GM18502 (cell line): ENCODE measurements around the gene MAPK1.
"Not testable (repeated sequence)": the region's sequence is repeated elsewhere in the genome, so short reads cannot be mapped to it uniquely, and the experiment has no call there.

Experiments used
- ATAC-seq: cut with Tn5 transposase; IDR thresholded peaks from one replicate; pipeline ENCODE4 v1.9.1; 2021; ENCODE audit warnings: mild to moderate bottlenecking; ENCODE audit not compliant: unreplicated experiment, poor library complexity

The MAPK1 gene

DNA sequence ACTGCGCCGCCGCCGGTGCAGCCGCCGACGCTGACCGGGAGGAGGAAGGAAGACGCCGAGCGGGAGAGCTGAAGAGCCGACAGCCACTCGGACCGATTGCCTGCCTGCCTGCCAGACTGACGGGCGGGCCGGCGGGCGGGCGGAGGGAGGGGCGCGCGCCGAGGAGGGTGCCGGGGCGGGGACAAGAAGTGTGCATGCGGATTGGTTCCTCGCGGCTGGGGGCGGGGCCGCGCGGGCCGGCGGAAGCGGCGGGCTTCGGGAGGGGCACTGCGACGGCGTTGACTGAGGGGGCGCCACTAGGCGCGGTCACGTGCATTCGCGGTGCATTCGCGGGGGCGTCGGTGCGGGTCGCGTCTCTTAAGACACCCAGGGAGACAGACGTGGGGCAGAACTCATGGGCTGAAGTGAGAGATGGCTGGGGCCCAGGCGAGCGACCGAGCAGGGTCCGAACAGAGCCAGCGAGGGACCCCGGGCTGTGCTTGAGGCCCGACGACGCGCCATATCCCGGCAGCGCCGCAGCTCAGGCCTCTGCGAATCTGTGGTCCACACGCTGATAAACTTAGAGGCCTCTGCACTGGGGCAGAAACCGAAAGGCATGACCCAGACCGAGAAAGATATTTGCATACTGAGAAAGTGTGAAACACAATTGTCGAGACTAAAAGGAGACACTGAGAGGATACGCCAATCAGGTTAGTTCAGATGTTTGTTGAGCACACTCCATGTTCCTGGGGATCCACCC is at the start of gene MAPK1:
Gene MAPK1, minus strand, starts transcription at position 118 of the 739 bp plus-strand sequence. CDS start 205 bp downstream, outside the sequence.
- peak; percentile 81 for ATAC-seq

DNA sequence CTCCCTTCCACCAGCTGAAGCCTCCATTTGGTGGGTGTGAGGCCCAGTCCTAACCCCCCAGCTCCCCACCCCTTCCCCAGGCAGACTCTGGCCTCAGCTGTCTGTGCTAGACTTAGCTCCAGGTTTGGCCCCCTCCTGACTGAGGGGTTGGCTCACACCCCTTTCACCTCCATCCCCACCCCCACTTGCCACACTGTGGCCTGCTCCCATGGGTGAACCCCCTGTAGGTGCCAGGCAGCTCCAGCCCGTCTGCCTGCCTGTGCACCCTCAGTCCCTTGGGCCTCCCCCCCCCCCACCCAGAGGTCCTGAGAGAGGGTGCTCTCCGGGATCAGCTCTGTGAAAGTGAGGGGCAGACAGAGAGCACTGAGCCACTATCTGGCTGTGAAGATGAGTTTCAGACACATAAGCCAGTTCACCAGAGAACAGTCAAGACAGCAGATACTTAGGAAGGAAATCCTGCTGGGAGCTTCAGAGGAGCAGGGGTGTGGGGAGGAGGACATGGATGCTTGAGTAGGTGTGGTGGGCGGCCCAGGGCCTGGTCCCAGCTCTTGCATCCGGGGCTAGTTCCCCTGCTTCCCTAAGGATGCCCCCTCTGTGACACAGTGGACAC is 49.0 kb upstream of the MAPK1 start:
- no peak for ATAC-seq

DNA sequence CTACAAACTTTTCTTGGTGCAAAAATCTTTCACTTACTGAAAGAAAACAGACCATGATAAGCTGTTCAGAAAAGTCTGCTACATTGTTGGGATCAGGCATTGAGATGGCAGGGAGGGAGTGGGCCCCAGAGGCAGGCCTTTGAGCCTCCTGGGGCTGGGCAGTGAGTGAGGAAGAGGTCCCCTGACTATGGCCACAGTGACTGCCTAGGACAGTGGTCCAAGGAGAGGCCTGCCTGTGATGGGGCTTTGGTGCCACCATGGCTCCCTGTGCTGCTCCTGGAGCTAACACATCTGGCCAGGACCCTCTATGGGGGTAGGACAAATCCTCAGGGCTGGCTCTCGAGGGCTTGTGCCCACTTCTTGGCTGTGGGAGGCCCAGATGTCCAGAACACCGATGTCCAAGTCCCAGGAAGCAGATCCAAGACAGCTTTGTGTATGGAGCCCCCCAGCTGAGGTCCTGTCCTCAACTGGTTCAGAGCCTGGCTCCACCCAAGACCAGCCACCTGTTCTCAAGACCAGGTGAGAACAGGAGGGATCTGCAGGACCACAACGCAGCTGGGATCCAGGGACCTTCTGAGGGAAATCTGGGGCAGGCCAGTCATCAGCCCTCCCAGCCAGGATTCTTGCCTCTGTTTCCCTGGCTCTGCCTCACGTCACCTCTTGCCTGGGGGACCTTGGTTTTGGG is 48.3 kb upstream of the MAPK1 start:
- no peak for ATAC-seq

DNA sequence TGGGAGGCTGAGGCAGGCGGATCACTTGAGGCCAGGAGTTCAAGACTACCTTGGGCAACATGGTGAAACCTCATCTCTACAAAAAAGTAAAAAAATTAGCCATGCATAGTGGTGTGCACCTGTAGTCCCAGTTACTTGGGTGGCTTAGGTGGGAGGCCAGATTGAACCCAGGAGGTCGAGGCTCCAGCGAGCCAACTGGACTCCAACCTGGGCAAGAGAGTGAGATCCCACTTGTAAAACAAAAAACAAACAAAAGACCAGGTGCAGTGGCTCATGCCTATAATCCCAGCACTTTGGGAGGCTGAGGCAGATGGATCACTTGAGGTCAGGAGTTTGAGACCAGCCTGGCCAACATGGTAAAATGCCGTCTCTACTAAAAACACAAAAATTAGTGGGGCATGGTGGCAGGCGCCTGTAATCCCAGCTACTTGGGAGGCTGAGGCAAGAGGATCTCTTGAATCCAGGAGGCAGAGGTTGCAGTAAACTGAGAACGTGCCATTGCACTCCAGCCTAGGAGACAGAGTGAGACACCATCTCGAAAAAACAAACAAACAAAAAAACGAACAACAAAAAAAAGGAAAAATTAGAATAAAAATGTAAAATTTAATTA is 46.7 kb upstream of the MAPK1 start:
- ATAC-seq = not testable (repeated sequence)

DNA sequence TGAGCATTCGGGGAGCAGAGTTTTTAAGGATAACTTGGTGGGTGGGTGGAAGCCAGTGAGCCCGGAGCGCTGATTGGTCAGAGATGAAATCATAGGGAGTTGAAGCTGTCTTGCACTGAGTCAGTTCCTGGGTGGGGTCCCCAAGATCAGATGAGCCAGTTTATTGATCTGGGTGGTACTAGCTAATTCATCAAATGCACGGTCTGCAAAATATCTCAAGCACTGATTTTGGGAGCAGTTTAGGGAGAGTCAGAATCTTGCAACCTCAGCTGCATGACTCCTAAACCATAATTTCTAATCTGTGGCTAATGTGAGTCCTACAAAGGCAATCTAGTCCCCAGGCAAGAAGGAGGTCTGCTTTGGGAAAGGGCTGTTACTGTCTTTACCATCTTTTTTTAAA is 42.9 kb upstream of the MAPK1 start:
- not testable (repeated sequence) for ATAC-seq

DNA sequence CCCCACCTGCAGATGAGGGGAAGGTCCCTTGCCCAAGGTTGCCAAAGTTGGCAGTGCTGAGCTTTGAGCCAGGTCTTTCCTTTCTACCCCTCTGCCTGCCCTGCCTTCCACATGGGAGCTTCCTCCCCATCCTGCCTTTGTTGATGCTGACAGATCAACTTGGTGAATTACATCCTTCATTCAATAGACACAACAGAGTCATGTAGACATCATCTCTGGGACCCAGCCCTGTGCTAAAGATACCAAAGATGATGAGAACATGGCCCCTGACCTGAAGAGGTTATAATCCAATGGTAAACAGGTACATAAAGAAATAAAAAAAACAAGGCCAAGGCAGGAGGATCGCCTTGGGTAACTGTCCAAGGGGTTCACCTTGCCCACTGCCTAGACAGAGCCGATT is 42.4 kb upstream of the MAPK1 start:
- ATAC-seq = no peak

DNA sequence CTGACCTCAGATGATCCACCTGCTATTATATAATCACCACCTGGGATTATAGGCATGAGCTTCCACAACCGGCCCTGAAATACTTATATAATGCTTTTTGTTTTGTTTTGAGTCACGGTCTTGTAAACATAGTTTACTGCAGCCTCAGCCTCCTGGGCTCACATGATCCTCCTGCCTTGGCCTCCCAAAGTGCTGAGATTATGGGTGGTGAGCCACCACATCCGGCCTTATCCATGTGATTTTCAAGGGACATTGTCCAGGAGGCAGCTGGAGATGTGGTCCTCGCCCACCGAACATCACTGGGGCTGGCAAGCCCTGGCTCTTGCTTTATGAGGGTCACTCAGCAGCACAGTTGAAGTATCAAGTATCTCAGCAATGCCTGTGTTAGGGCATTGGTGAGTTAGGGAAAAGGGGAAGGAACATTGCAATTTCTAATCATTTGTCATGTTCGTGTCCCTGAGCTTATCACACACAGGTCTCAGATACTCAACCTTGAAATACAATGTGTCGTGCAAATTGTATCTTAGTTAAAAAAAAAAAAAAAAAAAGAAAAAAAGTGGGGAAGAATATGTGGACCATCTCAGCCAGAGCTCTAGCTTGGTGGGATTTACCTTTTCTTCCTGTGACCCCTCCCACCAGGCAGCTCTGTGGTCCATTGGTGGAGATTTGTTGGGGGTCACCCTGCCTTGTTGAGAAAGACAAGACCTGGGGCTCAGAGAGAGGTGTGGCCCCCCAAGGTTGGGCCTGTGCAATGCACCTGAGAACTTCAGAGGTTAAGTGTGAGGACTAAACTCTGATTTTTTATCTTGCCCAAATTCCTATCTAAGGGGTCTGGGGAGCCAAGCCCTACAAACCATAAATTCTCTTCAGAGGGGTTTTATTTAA is 40.4 kb upstream of the MAPK1 start:
- ATAC-seq = no peak

DNA sequence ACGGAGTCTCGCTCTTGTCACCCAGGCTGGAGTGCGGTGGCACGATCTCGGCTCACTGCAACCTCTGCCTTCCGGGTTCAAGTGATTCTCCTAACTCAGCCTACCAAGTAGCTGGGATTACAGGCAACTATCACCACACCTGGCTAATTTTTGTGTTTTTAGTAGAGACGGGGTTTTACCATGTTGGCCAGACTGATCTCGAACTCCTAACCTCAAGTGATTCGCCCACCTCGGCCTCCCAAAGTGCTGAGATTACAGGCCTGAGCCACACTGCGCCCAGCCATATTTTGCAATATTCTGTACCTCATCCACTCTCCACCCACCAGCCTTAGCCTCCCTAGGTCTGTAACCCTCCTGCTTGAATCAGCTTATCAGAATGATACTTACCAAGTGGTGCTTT is 37.8 kb upstream of the MAPK1 start:
- not testable (repeated sequence) for ATAC-seq

DNA sequence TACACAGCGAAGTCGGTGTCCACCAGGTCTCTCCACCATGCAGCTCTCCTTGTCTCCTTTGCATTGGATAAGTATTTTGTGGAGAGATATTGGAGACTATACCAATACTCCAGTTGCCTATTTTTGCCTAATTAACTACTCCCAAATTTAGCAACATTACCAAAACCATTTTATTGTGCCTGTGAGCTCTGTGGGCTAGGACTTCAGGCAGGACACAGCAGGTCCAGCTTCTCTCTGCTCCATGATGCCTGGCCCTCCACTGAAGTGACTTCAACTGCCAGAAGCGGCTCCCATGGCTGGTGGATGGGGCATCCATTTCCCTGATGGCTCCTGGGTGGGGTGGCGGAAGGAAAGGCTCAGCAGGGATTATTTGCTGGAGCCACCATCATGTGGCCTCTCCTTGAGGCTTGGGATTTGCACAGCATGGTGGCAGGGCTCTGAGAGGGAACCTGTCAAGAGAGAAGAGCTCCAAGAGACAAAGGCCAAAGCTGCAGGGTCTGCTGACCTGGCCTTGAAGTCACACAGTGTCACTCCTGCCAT is 36.9 kb upstream of the MAPK1 start:
- ATAC-seq = no peak

DNA sequence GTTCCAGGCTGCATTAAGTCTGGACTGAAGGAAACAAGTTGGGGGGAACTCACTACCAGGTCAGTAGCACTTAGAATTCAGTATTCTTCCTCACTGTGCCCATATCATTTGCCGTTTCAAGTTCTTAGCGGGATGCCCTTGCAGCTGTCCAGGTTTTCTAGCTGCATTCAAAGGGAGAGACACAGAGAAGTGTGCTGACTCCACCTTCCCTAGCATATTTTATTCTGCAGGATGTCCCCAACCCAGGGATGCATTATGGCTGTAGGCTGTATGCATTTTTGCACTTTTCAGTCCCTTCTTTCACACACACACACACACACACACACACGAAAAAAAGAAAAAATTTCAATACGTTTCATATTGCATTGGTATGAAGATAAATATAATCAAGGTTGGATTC is 35.8 kb upstream of the MAPK1 start:
- ATAC-seq = no peak

DNA sequence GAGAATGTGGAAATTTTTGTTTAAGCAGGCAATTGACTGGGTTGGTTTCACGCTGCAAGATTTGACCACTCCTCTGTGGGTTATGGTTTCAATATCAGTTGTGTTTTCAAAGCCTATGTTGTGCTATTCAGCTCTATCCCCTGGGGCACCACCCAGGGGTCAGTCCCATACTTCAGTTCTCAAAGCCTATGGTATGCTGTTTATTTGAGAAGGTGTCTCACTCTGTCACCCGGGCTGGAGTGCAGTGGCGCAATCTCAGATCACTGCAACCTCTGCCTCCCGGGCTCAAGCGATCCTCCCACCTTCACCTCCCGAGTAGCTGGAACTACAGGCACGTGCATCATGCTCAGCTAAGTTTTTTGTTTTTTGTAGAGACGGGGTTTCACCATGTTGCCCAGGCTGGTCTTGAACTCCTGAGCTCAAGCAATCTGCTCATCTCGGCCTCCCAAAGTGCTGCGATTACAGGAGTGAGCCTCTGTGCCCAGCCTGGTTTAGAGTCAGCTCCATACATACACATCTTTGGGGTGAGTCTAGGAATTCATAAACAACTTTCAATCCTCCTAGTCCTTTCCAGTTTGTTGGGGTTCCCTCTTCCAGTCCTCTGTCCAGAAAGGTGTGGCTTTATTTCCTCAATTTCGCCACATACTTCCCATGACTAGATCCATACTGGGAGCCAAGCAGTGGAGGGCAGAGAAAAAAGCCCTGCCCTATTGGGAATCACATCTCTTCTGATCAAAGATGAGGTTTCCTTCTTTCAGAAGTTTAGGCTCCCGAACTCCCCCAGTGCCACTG is 35.0 kb upstream of the MAPK1 start:
- ATAC-seq = no peak

DNA sequence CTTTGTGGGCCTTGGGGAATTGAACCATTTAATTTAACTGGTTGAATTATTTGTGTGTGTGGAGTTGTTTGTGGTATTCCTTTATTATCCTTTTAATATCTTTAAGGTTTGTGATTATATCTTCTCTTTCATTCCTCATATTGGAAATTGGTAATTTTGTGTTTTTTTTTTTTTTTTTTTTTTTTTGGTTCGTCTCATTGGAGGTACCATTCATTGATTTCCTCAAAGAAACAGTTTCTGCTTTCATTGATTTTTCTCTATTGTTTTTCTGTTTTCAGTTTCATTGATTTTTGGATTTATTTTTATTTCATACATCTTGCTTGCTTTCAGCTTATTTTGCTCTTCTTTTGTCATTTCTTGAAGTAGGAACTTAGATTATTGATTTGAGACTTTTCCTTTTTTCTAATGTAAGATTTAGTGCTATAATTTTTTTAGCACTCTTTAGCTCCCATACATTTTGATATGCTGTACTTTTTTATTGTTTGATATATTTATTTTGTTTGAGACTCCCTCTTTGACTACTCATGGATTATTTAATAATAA is 31.0 kb upstream of the MAPK1 start:
- ATAC-seq = no peak

DNA sequence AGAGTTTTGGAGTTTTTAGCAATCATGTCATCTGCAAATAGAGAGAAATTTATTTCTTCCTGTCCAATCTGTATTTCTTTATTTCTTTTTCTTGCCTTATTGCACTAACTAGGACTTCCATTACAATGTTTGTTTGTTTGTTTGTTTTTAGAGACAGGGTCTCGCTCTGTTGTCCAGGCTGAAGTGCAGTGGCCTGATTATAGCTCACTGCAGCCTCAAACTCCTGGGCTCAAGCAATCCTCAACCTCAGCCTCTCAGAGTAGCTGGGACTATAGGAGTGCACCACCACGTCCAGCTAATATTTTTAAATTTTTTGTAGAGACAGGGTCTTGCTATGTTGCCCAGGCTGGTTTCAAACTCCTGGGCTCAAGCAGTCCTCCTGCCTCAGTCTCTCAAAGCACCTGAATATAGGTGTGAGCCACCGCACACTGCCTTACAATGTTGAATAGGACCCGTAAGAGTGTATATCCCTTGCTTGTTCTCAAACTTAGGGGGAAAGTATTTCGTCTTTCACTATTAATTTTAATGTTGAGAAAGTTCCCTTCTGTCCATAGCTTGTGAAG is 29.6 kb upstream of the MAPK1 start:
- no peak for ATAC-seq

DNA sequence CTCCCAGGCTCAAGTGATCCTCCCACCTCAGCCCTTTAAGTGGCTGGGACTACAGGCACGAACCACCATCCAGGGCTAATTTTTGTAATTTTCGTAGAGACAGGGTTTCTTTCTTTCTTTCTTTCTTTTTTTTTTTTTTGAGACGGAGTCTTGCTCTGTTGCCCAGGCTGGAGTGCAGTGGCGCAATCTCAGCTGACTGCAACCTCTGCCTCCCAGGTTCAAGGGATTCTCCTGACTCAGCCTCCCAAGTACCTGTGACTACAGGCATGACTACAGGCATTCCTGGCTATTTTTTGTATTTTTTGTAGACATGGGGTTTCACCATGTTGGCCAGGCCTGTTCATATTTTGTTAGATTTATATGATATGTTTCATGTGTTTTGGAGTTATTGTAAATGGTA is 28.8 kb upstream of the MAPK1 start:
- not testable (repeated sequence) for ATAC-seq

DNA sequence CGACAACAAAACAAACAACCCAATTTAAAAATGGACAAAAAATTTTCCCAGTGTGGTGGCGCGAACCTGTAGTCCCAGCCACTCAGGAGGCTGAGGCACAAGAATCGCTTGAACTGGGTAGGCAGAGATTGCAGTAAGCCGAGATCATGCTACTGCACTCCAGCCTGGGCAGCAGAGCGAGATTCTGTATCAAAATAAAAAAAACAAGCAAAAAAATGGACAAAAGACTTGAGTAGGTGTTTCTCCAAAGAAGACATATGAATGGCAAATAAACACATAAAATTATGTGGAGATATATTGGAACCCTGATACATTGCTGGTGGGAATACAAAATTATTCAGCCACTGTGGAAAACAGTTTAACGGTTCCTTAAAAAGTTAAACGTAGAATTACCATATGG is 27.4 kb upstream of the MAPK1 start:
- ATAC-seq = no peak

DNA sequence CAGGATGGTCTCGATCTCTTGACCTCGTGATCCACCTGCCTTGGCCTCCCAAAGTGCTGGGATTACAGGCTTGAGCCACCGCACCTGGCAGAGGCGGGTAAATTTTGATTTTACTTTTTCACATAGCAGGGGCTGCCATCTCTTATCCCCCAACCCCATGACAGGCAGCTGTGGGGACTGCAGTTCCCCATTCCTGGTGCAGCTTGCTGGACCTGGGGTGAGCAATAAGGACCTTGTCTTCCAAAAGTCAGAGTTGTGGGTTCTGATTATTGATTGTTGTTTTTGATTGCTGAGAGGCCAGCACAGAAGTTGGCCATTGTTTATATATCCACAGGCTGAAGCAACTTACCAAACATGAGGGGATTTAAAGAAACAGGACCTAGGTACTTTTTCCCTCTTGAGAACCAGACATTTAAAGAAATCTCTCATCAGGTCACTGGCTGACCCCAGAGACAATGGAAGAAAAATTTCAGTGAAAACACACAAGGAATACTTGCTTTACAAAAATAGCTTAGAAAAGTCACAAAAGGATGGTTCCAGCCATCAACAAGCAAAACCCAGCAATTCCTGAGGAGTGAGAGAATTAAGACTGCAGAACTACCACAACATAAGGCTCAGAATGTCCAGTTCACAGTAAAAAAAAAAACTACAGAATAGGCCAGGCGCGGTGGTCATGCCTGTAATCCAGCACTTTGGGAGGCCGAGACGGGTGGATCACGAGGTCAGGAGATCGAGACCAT is 22.0 kb upstream of the MAPK1 start:
- no peak for ATAC-seq

DNA sequence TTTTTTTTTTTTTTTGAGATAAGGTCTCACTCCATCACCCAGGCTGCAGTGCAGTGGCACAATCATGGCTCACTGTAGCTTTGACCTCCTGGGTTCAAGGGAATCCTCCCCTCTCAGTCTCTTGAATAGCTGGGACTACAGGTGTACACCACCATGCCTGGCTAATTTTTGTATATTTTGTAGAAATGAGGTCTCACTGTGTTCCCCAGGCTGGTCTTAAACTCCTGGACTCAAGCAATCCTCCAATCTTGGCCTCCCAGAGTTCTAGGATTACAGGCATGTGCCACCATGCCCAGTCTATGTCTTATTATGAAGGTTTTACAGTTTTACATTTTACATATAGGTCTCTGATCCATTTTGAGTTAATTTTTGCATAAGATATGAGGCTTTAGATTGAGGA is 20.4 kb upstream of the MAPK1 start:
- no peak for ATAC-seq

DNA sequence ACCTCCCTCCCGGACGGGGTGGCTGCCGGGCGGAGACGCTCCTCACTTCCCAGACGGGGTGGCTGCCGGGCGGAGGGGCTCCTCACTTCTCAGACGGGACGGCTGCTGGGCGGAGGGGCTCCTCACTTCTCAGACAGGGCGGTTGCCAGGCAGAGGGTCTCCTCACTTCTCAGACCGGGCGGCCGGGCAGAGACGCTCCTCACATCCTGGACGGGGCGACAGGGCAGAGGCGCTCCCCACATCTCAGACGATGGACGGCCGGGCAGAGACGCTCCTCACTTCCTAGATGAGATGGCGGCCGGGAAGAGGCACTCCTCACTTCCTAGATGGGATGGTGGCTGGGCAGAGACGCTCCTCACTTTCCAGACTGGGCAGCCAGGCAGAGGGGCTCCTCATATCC is 16.5 kb upstream of the MAPK1 start:
- not testable (repeated sequence) for ATAC-seq
